OCI-M2 (cell line): Measurements from ENCODE around the gene EVC.

Experiments used
- DNase-seq: peaks from one replicate; lab custom pipeline; 2025; ENCODE audit not compliant: unreplicated experiment; lab: John Stamatoyannopoulos, UW

Gene EVC

GRCh38 chr4:5730436-5730835, 19.4 kb downstream of the EVC start:
- no peak for DNase-seq

- DNase-seq, result no peak
These were observed 20.3 kb downstream of the EVC start for GRCh38 chr4:5730993-5731990.

GRCh38 chr4:5732158-5732557, 21.2 kb downstream of the EVC start:
- no peak for DNase-seq

- DNase-seq, result no peak
These were observed 23.9 kb downstream of the EVC start for GRCh38 chr4:5734853-5735252.

- no peak for DNase-seq
These were observed 24.5 kb downstream of the EVC start for GRCh38 chr4:5735463-5735862.

GRCh38 chr4:5738061-5738460, 27.1 kb downstream of the EVC start:
- no peak for DNase-seq

- DNase-seq, result no peak
These were observed 31.4 kb downstream of the EVC start for GRCh38 chr4:5742388-5742787.

- no peak for DNase-seq
These were observed 32.0 kb downstream of the EVC start for GRCh38 chr4:5742968-5743367.

GRCh38 chr4:5746250-5746649, 35.2 kb downstream of the EVC start:
- DNase-seq, result no peak

GRCh38 chr4:5746829-5747737, 36.1 kb downstream of the EVC start:
- DNase-seq, result no peak

- DNase-seq, result no peak
These were observed 36.9 kb downstream of the EVC start for GRCh38 chr4:5747738-5748375.

- no peak for DNase-seq
These were observed 38.6 kb downstream of the EVC start for GRCh38 chr4:5749568-5749967.

- no peak for DNase-seq
These were observed 39.3 kb downstream of the EVC start for GRCh38 chr4:5750052-5750945.

- DNase-seq, result no peak
These were observed 40.1 kb downstream of the EVC start for GRCh38 chr4:5750946-5751665.

GRCh38 chr4:5751666-5752375, 40.8 kb downstream of the EVC start:
- DNase-seq, result no peak

- no peak for DNase-seq
These were observed 41.6 kb downstream of the EVC start for GRCh38 chr4:5752376-5753184.

GRCh38 chr4:5753366-5753765, 42.4 kb downstream of the EVC start:
- DNase-seq, result no peak
